Measurements from ENCODE around the gene CDC14A. TPM values are rescaled to one million over a fixed set of nuclear protein-coding genes. Genes with fewer than 3 reads are reported as not detected.
"Not testable (repeated sequence)": the region's sequence is repeated elsewhere in the genome, so short reads cannot be mapped to it uniquely, and the experiment has no call there.

Gene CDC14A
- total and polyA plus RNA-seq, 4 donors = 6.1 to 18.9 (median 10.1) TPM

DNA sequence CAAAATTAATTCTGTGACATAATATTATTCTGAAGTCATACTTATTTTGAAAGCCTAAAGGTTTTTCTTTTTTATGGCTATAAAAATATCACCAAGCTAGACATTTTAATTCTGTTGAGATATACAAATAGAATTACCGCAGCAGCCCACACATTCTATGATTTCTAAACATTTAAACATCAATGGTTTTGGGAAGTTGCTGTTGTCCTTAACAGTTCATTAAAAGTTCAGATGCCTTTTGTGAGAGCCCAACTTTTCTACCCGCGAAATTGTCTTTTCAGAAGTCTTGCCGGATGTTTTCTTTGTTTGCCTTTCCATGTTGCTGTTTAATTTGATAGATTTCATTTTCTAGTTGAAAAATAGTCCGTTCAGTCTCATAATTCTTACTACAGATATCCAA, 40.5 kb downstream of the CDC14A start:
- H3K27me3 ChIP-seq (ENCODE audit: control insufficient read depth, insufficient read depth, low read length) = no peaks in the 10 kb centered on the region
- H3K4me1 ChIP-seq (ENCODE audit: control insufficient read depth, insufficient read depth, low read length) = no peaks in the 10 kb centered on the region
- no peak overlapping the region for H3K27ac ChIP-seq (ENCODE audit: low read depth, low read length)
- no peaks in the 10 kb centered on the region for H3K9me3 ChIP-seq (ENCODE audit: control insufficient read depth, insufficient read depth, low read length)
- no CpG with 5 or more reads among the region's 5 CpGs for WGBS (ENCODE audit: insufficient coverage)
- H3K36me3 ChIP-seq (ENCODE audit: control insufficient read depth, insufficient read depth, low read length) = peaks cover 3% of the 10 kb centered on the region
- DNase-seq (ENCODE audit: low read depth in 4 of 6, low spot score in 6 of 6) = peak in 1 of 6 donors; percentile 12
- H3K4me3 ChIP-seq (ENCODE audit: low read depth, low read length) = no peak overlapping the region

DNA sequence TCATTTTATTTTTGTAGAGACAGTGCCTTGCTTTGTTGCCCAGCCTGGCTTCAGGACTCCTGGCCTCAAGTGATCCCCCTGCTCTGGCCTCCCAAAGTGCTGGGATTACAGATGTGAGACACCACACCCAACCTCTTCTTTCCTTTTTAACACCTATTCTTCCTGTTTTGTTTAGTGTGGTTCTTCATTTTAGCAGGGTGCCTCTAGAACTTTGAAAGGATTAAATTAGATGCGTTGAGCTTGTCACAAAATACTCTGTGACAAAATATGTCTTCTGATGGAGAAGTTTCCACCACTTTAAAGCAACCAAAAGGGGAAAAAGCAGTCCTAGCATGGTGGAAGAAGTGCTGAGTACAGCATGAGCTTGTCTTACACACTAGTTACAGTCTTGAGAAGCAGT, 42.0 kb downstream of the CDC14A start:
- Histone ChIP-seq H3K4me1 (ENCODE audit: control insufficient read depth, insufficient read depth, low read length) (no peaks in the 10 kb centered on the region), H3K27ac (ENCODE audit: low read depth, low read length) (no peak overlapping the region), H3K4me3 (ENCODE audit: low read depth, low read length) (no peak overlapping the region), H3K36me3 (ENCODE audit: control insufficient read depth, insufficient read depth, low read length) (peaks cover 3% of the 10 kb centered on the region), H3K9me3 (ENCODE audit: control insufficient read depth, insufficient read depth, low read length) (no peaks in the 10 kb centered on the region), H3K27me3 (ENCODE audit: control insufficient read depth, insufficient read depth, low read length) (no peaks in the 10 kb centered on the region)
- DNase-seq (ENCODE audit: low read depth in 4 of 6, low spot score in 6 of 6) = no peak
- no CpG with 5 or more reads among the region's 1 CpG for WGBS (ENCODE audit: insufficient coverage)

DNA sequence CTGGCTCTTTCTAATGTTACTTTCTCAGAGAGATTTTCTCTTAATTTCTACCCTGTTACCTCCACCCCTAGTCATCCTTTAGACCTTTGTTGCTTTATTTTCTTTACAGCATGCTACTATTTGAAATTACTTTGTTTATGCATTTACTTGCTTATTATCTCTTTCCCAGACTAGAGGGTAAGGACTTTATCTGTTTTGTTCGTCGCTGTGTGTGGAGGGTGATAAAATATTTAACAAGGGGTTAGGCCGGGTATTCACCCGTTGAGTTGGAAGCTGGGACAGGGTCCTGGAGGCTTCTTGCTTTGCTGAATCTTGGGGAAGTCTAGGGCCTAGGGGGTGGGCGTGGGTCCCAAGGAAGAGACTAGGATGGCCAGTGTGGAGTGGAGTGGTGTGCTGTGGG, 43.6 kb downstream of the CDC14A start:
- Histone ChIP-seq H3K27me3 (ENCODE audit: control insufficient read depth, insufficient read depth, low read length) (no peaks in the 10 kb centered on the region), H3K4me1 (ENCODE audit: control insufficient read depth, insufficient read depth, low read length) (no peaks in the 10 kb centered on the region), H3K4me3 (ENCODE audit: low read depth, low read length) (no peak overlapping the region), H3K27ac (ENCODE audit: low read depth, low read length) (no peak overlapping the region), H3K36me3 (ENCODE audit: control insufficient read depth, insufficient read depth, low read length) (peaks cover 3% of the 10 kb centered on the region), H3K9me3 (ENCODE audit: control insufficient read depth, insufficient read depth, low read length) (no peaks in the 10 kb centered on the region)
- WGBS (ENCODE audit: insufficient coverage) = 88% methylated on average over 4 of the region's 5 CpGs
- no peak for DNase-seq (ENCODE audit: low read depth in 4 of 6, low spot score in 6 of 6)

DNA sequence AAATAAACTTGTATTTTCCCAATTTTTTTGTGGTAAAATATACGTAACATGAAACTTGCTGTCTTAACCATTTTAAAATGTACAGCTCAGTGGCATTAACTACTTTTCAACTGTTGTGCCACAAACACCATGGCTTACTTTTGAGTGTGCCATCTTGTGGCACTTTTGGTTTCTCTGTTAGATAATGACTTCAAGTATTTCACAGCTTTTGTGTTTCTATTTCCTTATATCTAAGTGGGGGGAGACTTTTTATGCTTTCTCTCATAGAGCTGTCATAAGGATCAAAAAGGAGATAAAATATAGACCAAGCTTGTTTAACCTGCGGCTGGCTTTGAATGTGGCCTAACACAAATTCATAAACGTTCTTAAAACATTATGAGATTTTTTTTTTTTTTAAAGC, 44.3 kb downstream of the CDC14A start:
- WGBS (ENCODE audit: insufficient coverage) = no CpG with 5 or more reads among the region's 3 CpGs
- Histone ChIP-seq H3K27ac (ENCODE audit: low read depth, low read length) (no peak overlapping the region), H3K4me1 (ENCODE audit: control insufficient read depth, insufficient read depth, low read length) (no peaks in the 10 kb centered on the region), H3K27me3 (ENCODE audit: control insufficient read depth, insufficient read depth, low read length) (no peaks in the 10 kb centered on the region), H3K36me3 (ENCODE audit: control insufficient read depth, insufficient read depth, low read length) (peaks cover under 1% of the 10 kb centered on the region), H3K4me3 (ENCODE audit: low read depth, low read length) (no peak overlapping the region), H3K9me3 (ENCODE audit: control insufficient read depth, insufficient read depth, low read length) (no peaks in the 10 kb centered on the region)
- DNase-seq (ENCODE audit: low read depth in 4 of 6, low spot score in 6 of 6) = no peak

DNA sequence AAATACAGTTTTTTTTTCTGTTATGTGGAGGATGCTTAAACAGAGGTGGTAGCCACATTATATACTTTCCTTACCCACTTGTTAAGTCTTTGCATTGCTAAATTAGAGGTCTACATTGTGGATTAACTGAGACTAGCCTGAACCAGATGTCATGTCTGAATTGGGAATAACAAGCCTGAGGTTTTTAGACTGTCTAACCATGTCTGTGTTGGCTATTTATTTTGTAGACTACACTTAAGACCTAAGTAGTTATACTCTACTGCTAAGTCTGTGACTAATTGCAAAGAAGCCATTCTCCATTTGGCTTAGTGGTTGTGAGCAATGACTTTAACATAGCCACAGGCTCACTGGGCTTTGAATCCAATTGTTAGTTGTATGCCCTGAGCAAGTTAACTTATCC, 45.4 kb downstream of the CDC14A start:
- DNase-seq (ENCODE audit: low read depth in 4 of 6, low spot score in 6 of 6) = no peak
- Histone ChIP-seq H3K4me1 (ENCODE audit: control insufficient read depth, insufficient read depth, low read length) (no peaks in the 10 kb centered on the region), H3K36me3 (ENCODE audit: control insufficient read depth, insufficient read depth, low read length) (no peaks in the 10 kb centered on the region), H3K4me3 (ENCODE audit: low read depth, low read length) (no peak overlapping the region), H3K27me3 (ENCODE audit: control insufficient read depth, insufficient read depth, low read length) (no peaks in the 10 kb centered on the region), H3K27ac (ENCODE audit: low read depth, low read length) (no peak overlapping the region), H3K9me3 (ENCODE audit: control insufficient read depth, insufficient read depth, low read length) (no peaks in the 10 kb centered on the region)

DNA sequence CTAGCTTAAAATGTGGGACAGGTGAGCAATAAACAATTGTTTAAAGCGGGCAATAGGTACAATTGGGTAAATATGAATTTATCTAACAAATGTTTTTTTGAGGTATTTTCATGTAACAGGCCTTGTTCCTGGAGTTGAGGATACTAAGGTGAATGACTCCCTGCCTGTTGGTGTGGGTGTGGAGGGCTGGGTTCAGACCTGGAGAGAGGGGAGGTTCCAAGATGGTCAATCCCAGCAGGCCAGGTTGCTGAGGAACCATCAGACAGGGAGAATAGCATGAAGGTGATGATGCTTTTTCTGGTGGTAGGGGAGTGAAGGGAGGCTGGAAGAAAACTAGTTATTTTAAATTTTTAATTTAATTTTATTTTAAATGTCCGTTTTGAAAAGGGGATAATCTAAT, 46.3 kb downstream of the CDC14A start:
- Histone ChIP-seq H3K9me3 (ENCODE audit: control insufficient read depth, insufficient read depth, low read length) (no peaks in the 10 kb centered on the region), H3K36me3 (ENCODE audit: control insufficient read depth, insufficient read depth, low read length) (no peaks in the 10 kb centered on the region), H3K4me1 (ENCODE audit: control insufficient read depth, insufficient read depth, low read length) (no peaks in the 10 kb centered on the region), H3K27me3 (ENCODE audit: control insufficient read depth, insufficient read depth, low read length) (no peaks in the 10 kb centered on the region), H3K27ac (ENCODE audit: low read depth, low read length) (no peak overlapping the region), H3K4me3 (ENCODE audit: low read depth, low read length) (no peak overlapping the region)
- WGBS (ENCODE audit: insufficient coverage) = 100% methylated on average over 1 of the region's 2 CpGs
- DNase-seq (ENCODE audit: low read depth in 4 of 6, low spot score in 6 of 6) = no peak

DNA sequence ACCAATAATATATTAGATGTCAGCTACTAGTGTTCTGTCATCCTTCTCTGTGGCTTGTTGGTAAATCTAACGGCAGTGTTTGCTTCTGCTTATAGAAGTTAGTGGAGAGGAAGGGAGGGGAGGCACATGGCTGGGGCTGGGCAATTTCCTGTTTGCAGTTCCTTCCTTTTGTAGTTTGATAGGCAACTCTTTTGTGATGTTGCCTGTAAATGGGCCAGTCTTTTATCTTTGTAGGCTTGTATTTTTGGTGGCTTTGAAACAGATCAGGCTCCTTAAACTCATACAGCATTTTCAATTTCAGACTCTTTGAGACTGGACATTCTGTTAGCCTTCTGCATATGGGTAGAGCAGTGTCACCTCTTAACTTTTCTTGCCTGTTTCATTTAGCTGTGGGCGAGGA, 48.1 kb downstream of the CDC14A start:
- Histone ChIP-seq H3K4me1 (ENCODE audit: control insufficient read depth, insufficient read depth, low read length) (no peaks in the 10 kb centered on the region), H3K27me3 (ENCODE audit: control insufficient read depth, insufficient read depth, low read length) (no peaks in the 10 kb centered on the region), H3K9me3 (ENCODE audit: control insufficient read depth, insufficient read depth, low read length) (no peaks in the 10 kb centered on the region), H3K36me3 (ENCODE audit: control insufficient read depth, insufficient read depth, low read length) (no peaks in the 10 kb centered on the region), H3K4me3 (ENCODE audit: low read depth, low read length) (no peak overlapping the region), H3K27ac (ENCODE audit: low read depth, low read length) (no peak overlapping the region)
- peak in 2 of 6 donors; percentile 10 to 19 for DNase-seq (ENCODE audit: low read depth in 4 of 6, low spot score in 6 of 6)
- 38% methylated on average over 1 of the region's 2 CpGs for WGBS (ENCODE audit: insufficient coverage)

DNA sequence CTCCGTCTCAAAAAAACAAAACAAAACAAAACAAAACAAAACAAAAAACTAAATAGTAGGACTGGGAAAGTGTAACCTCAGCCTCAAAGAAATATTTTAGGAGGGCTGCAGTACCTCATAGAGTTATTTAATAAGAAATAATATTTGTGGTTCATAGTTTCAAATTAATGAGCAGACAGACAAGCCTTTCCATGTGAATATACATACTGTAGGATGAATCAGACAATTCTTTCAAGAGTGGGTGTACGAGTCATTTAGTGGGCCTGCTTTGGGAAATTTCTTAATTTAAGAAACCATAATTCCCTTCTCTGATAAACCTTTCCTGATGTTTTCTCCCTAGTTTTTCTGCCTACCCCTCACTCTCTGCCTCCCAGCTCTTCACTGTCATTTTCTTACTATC, 52.5 kb downstream of the CDC14A start:
- H3K27ac ChIP-seq (ENCODE audit: low read depth, low read length) = no peak overlapping the region
- DNase-seq (ENCODE audit: low read depth in 4 of 6, low spot score in 6 of 6) = no peak
- H3K4me3 ChIP-seq (ENCODE audit: low read depth, low read length) = no peak overlapping the region
- H3K36me3 ChIP-seq (ENCODE audit: control insufficient read depth, insufficient read depth, low read length) = no peaks in the 10 kb centered on the region
- no peaks in the 10 kb centered on the region for H3K27me3 ChIP-seq (ENCODE audit: control insufficient read depth, insufficient read depth, low read length)
- H3K4me1 ChIP-seq (ENCODE audit: control insufficient read depth, insufficient read depth, low read length) = no peaks in the 10 kb centered on the region
- WGBS (ENCODE audit: insufficient coverage) = no CpG with 5 or more reads among the region's 2 CpGs
- H3K9me3 ChIP-seq (ENCODE audit: control insufficient read depth, insufficient read depth, low read length) = no peaks in the 10 kb centered on the region

DNA sequence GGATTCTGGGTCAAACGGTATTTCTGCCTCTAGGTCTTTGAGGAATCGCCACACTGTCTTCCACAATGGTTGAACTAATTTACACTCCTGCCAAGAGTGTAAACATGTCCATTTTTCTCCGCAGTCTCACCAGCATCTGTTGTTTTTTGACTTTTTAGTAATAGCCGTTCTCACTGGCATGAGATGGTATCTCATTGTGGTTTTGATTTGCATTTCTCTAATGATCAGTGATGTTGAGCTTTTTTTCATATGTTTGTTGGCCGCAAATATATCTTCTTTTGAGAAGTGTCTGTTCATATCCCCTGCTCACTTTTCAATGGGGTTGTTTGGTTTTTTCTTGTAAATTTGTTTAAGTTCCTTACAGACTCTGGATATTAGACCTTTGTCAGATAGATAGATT, 53.6 kb downstream of the CDC14A start:
- H3K36me3 ChIP-seq (ENCODE audit: control insufficient read depth, insufficient read depth, low read length); H3K4me3 ChIP-seq (ENCODE audit: low read depth, low read length); DNase-seq (ENCODE audit: low read depth in 4 of 6, low spot score in 6 of 6); H3K27me3 ChIP-seq (ENCODE audit: control insufficient read depth, insufficient read depth, low read length); H3K27ac ChIP-seq (ENCODE audit: low read depth, low read length); H3K4me1 ChIP-seq (ENCODE audit: control insufficient read depth, insufficient read depth, low read length); H3K9me3 ChIP-seq (ENCODE audit: control insufficient read depth, insufficient read depth, low read length): not testable (repeated sequence)
- no CpG with 5 or more reads among the region's 5 CpGs for WGBS (ENCODE audit: insufficient coverage)

DNA sequence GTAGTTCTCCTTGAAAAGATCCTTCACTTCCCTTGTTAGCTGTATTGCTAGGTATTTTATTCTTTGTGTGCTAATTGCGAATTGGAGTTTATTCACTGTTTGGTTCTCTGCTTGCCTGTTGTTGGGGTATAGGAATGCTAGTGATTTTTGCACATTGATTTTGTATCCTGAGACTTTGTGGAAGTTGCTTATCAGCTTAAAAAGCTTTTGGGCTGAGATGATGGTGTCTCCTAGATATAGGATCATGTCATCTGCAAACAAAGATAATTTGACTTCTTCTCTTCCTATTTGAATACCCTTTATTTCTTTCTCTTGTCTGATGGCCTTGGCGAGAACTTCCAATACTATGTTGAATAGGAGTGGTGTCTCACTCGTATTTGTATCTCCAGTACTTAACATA, 55.1 kb downstream of the CDC14A start:
- H3K4me3 ChIP-seq (ENCODE audit: low read depth, low read length); H3K27ac ChIP-seq (ENCODE audit: low read depth, low read length); H3K27me3 ChIP-seq (ENCODE audit: control insufficient read depth, insufficient read depth, low read length); H3K4me1 ChIP-seq (ENCODE audit: control insufficient read depth, insufficient read depth, low read length); DNase-seq (ENCODE audit: low read depth in 4 of 6, low spot score in 6 of 6); H3K36me3 ChIP-seq (ENCODE audit: control insufficient read depth, insufficient read depth, low read length); H3K9me3 ChIP-seq (ENCODE audit: control insufficient read depth, insufficient read depth, low read length): not testable (repeated sequence)
- no CpG with 5 or more reads among the region's 3 CpGs for WGBS (ENCODE audit: insufficient coverage)

Data from spinal cord (tissue), 10 donors.